ENCODE data around the gene NACC2. TPM values are rescaled to one million over a fixed set of nuclear protein-coding genes. Genes with fewer than 3 reads are reported as not detected.

Gene NACC2
- total and polyA plus RNA-seq, 9 of the 15 experiments (the other 6 are each of a cell fraction or from before 2014, with no cell fraction given), result 0.70 to 25.1 (median 5.6) TPM

DNA sequence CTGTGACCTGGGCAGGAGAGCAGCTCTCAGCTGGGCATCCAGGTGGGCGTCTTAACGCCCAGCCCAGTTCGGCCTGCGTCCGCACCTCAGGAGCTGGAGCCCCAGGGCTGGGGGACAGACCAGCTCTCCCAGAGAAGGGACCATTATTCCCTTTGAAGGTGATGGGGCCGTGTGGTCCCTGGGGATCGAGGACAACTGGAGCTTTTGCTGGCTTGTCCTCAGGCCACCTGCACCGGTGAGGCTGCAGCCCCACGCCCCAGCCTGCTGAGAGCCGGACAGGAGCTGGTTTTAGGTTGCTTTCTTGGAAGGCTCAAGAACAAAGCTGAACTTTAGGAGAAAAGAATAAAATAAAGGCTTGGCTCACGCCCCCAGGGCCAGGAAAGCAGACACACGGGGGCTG lies 40.9 kb downstream of the NACC2 start:
- Histone ChIP-seq H4K20me1 (replicated peaks; ENCODE audit: control insufficient read depth, insufficient read depth, low read length) (peaks cover 19% of the 10 kb centered on the region), H3K4me2 (ENCODE audit: insufficient read depth, low read length) (no peak overlapping the region), H3K9me3 (replicated peaks; ENCODE audit: control insufficient read depth, insufficient read depth, low read depth, low read length) (no peaks in the 10 kb centered on the region), H3K9me1 (ENCODE audit: control insufficient read depth, insufficient read depth, low read length) (no peaks in the 10 kb centered on the region), H3K79me2 (ENCODE audit: control insufficient read depth, insufficient read depth, low read length) (peaks cover 51% of the 10 kb centered on the region), H3K4me3 (no peak overlapping the region), H2AFZ (ENCODE audit: low read depth, low read length) (no peak overlapping the region), H3K9ac (ENCODE audit: insufficient read depth in 1 of 2, low read depth in 2 of 2, low read length in 2 of 2) (0 out of 4 replicates have a peak overlapping the region, but pooled peaks of 1 of the 2 experiments have one; percentile 36), H3K36me3 (ENCODE audit: control insufficient read depth, insufficient read depth, low read length) (peaks cover 22% of the 10 kb centered on the region; the same call in 1 of the 3 replicates), H3K4me1 (replicated peaks in 1 of 2; ENCODE audit: control insufficient read depth in 2 of 2, insufficient read depth in 2 of 2, low read length in 2 of 2) (peaks cover 0 to 67% of the 10 kb centered on the region in 2 experiments; a peak in 2 of 5 replicates), H3K27me3 (ENCODE audit: control insufficient read depth in 2 of 2, insufficient read depth in 2 of 2, low read length in 2 of 2) (no peaks in the 10 kb centered on the region), H3K27ac (ENCODE audit: extremely low read depth, low read depth, low read length) (no peak overlapping the region)
- 89% methylated on average over 11 of the region's 12 CpGs for WGBS (ENCODE audit: insufficient coverage, low coverage, missing lambda C conversion rate)
- CTCF ChIA-PET (ENCODE audit: low intra/inter-chr PET ratio), result no interaction called here
- POLR2A ChIA-PET, result interaction anchor here (0.8 kb wide), 1 partner anchor 18 kb away, joined by 3 read pairs; no protein-coding TSS in a partner anchor
- DNase-seq (ENCODE audit: extremely low read depth in 1 of 4, low spot score in 3 of 4), result no peak
- ATAC-seq, result no peak
- no peak for FAIRE-seq
- in situ Hi-C loops (cut with MboI), result no loop called here
- TF ChIP-seq ZNF699 (CRISPR knock-in tag; IDR thresholded peaks at IDR 0.05; ENCODE audit: insufficient replicate concordance), result no peak
- TF ChIP-seq NEUROD1 (IDR thresholded peaks at IDR 0.05; ENCODE audit: borderline replicate concordance, low read depth, low read length, partially characterized antibody), result no peak
- TF ChIP-seq ZNF717 (CRISPR knock-in tag; IDR thresholded peaks at IDR 0.05), result no peak
- no TSS peak for BruUV-seq (replicated peaks)
- intact Hi-C loops (cut with micrococcal nuclease), result no loop called here

- TF ChIP-seq RBM39 (optimal IDR thresholded peaks at IDR 0.05; ENCODE audit: low read depth, low read length) (no peak), MCM7 (IDR thresholded peaks at IDR 0.05) (no peak), GABPB2 (CRISPR knock-in tag; conservative IDR thresholded peaks at IDR 0.05) (no peak), MCM5 (IDR thresholded peaks at IDR 0.05; ENCODE audit: low read depth) (no peak), MYNN (IDR thresholded peaks at IDR 0.05) (no peak), MYNN (CRISPR knock-in tag; IDR thresholded peaks at IDR 0.05) (no peak), NONO (IDR thresholded peaks at IDR 0.05; ENCODE audit: low read depth in 2 of 2, low read length in 1 of 2) (no peak), MCM2 (IDR thresholded peaks at IDR 0.05; ENCODE audit: low read depth) (no peak), TAF7 (tag; IDR thresholded peaks at IDR 0.05) (no peak), TCF7L2 (IDR thresholded peaks at IDR 0.05; ENCODE audit: low read depth, low read length) (no peak), ZNF408 (CRISPR knock-in tag; IDR thresholded peaks at IDR 0.05; ENCODE audit: low read depth) (no peak), ZNF778 (CRISPR knock-in tag; IDR thresholded peaks at IDR 0.05) (no peak)
- peak overlapping the region in 1 of 2 experiments; percentile 36; a peak in 1 of 4 replicates for H3K9ac ChIP-seq (ENCODE audit: insufficient read depth in 1 of 2, low read depth in 2 of 2, low read length in 2 of 2)
- FAIRE-seq, result no peak
Measured at GRCh38 chr9:136053757-136054142, 41.3 kb downstream of the NACC2 start.

More at GRCh38 chr9:136053757-136054142, 41.3 kb downstream of the NACC2 start:
- in situ Hi-C loops (cut with MboI) (no loop called here), intact Hi-C loops (cut with micrococcal nuclease) (no loop called here)
- H4K20me1 ChIP-seq (replicated peaks; ENCODE audit: control insufficient read depth, insufficient read depth, low read length), result peaks cover 18% of the 10 kb centered on the region
- no peak overlapping the region for H3K4me3 ChIP-seq
- H3K9me1 ChIP-seq (ENCODE audit: control insufficient read depth, insufficient read depth, low read length), result no peaks in the 10 kb centered on the region
- peaks cover 47% of the 10 kb centered on the region for H3K79me2 ChIP-seq (ENCODE audit: control insufficient read depth, insufficient read depth, low read length)
- BruUV-seq (replicated peaks), result no TSS peak
- H3K9me3 ChIP-seq (replicated peaks; ENCODE audit: control insufficient read depth, insufficient read depth, low read depth, low read length), result no peaks in the 10 kb centered on the region
- no peak overlapping the region for H3K27ac ChIP-seq (ENCODE audit: extremely low read depth, low read depth, low read length)
- H3K4me1 ChIP-seq (replicated peaks in 1 of 2; ENCODE audit: control insufficient read depth in 2 of 2, insufficient read depth in 2 of 2, low read length in 2 of 2), result peaks cover 0 to 67% of the 10 kb centered on the region in 2 experiments; a peak in 2 of 5 replicates
- H3K4me2 ChIP-seq (ENCODE audit: insufficient read depth, low read length), result no peak overlapping the region
- peaks cover 26% of the 10 kb centered on the region; the same call in 1 of the 3 replicates for H3K36me3 ChIP-seq (ENCODE audit: control insufficient read depth, insufficient read depth, low read length)
- ATAC-seq, result no peak
- CTCF ChIA-PET (ENCODE audit: low intra/inter-chr PET ratio), result no interaction called here
- H2AFZ ChIP-seq (ENCODE audit: low read depth, low read length), result no peak overlapping the region
- DNase-seq (ENCODE audit: extremely low read depth in 1 of 4, low spot score in 3 of 4), result no peak
- H3K27me3 ChIP-seq (ENCODE audit: control insufficient read depth in 2 of 2, insufficient read depth in 2 of 2, low read length in 2 of 2), result no peaks in the 10 kb centered on the region
- POLR2A ChIA-PET, result interaction anchor here (0.8 kb wide), 2 partner anchors 18 to 105 kb away, joined by 3 read pairs; no protein-coding TSS in a partner anchor
- 88% methylated on average over 8 of the region's 8 CpGs for WGBS (ENCODE audit: insufficient coverage, low coverage, missing lambda C conversion rate)

Measured in K562 (cell line).